COR-L47 (cell line): Measurements from ENCODE around the gene GSG1L.

Experiments
- DNase-seq: peaks from one replicate; lab custom pipeline; 2025; lab: John Stamatoyannopoulos, UW

GSG1L gene

DNA sequence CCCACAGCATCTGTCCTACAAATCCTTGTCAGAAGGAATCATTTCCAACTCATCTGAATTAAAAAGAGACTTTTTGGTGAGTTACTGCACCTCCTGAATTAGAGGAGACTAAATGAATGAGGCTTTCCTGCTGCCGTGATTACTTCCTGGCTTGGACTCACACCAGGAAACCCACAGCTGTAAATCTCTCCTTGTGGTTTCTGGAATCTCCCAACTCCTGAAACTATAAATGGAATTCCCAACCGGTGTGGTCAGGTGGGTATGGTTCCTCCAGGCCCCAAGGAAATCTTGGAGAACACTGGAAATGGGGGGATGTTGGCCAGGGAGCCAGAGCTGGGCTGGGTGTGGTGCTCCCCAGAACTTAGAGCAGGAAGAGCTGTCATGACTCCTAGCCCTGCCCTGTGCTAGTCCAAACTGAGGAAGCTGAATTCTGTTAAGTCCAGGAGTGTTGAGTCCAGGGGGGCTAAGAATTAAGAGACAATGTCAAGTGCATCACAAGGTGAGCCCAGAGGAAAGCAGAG, 216.4 kb downstream of the GSG1L start:
- no peak for DNase-seq

DNA sequence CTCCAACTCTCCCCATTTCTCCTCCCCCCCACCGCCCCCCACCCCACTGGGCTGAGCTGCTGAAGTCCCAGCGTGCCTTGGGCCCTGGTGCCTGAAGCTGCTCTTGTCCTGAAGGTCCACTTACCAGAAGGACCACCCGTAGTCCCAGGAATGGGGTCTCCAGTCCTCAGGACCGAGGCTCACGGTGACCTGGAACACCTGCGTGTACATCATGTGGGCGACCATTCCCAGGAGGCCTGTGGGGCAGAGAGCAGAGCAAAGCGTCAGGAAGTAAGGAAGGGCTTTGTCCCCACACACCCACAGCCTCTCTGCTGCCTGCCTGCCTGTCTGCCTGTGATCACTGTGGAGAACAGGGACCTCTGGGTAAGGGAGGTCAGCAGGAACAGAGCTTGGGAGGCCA, 218.7 kb downstream of the GSG1L start:
- no peak for DNase-seq

- DNase-seq, result no peak
These were observed 219.7 kb downstream of the GSG1L start for GRCh38 chr16:27843800-27844199.

- DNase-seq, result no peak
These were observed 221.6 kb downstream of the GSG1L start for GRCh38 chr16:27841911-27842310.

DNA sequence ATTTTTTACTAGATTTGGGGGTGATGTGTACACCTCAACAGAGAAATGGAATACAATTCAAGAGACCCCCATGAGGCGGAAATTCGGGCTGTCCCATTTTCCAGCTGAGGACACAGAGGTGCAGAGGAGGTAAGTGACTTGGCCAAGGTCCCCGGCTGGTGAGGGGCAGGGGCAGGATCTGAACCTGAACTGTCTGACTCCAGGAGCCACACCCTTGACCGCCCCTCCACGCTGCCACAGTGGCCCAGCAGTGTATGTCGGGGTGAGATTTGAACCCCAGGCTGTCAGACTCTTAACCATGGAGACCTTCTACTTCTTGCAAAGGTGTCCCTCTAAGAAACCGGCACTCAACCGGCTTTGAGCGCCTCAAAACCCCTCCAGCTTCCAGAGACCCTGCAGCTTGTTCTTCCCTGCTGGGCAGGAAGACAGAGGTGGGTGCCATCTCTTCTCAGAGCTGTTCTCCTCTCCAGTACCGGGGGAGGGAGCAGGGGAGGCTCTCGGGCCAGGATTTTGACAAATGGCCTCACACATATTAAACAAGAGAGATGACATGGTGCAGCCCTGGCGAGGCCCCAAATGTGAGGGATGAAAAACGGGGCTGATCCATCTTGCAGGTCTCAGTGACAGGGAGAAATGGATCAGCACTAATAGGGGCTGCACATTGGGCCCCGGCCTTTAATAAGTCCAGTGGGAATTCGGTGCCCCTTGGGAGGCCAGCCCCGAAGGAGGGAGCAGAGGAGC, 222.3 kb downstream of the GSG1L start:
- no peak for DNase-seq

DNA sequence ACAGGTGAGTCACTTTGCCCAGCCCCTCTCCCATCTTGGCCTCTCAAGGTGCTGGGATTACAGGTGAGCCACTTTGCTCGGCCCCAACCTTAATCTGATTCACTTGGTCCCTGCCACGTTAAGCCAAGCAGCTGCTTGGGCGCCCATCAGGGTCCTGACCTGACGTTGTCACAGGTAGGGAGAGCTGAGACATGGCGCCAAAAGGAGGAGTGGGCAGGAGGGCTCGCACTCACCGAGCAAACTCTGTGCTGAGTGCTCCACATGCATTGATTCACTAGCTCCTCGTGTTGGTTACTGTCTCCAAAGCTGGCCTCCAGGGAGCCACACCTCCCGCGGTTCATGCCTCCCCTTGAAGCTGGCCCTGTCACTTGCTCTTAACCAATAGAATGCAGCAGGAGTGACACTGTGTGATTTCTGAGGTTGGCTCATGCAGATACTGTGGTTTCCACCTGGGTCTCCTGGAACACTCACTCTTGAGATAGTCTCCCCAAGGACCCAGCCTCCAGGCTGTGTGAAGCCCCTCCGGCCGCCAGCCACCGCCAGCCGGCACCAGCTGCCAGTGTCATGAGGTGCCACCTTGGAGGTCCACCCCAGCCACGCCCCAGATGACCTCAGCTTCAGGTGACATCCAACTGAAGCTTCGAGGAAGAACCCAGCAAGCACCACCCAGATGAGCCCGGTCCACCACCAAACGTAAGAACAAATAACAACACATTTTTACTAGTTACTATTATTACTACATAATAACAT, 223.0 kb downstream of the GSG1L start:
- DNase-seq, result no peak

- no peak for DNase-seq
These were observed 224.1 kb downstream of the GSG1L start for GRCh38 chr16:27839419-27839818.

- DNase-seq, result no peak
These were observed 224.9 kb downstream of the GSG1L start for GRCh38 chr16:27838536-27839175.

DNA sequence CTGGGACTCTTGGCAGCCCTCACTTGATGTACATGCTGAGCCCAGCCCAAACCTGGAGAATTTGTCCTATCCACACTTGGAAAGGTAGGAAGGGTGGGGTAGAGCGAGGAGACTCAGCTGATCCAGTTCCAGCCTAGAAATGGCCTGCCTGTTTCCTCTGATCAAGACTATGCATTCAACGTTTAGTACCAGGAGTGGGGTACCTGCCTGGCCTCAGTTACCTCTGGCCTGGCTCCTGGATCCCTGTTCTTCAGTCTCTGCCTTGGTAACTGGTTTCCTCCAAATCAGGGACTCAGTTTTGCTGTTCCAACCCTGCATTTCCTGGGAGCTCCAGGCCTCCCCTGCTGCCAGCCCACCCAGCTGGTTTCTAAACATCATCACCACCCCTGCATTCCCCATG, 233.5 kb downstream of the GSG1L start:
- DNase-seq, result no peak

GRCh38 chr16:27828671-27829070, 234.8 kb downstream of the GSG1L start:
- DNase-seq, result no peak

- DNase-seq, result no peak
These were observed 235.7 kb downstream of the GSG1L start for GRCh38 chr16:27827765-27828164.

DNA sequence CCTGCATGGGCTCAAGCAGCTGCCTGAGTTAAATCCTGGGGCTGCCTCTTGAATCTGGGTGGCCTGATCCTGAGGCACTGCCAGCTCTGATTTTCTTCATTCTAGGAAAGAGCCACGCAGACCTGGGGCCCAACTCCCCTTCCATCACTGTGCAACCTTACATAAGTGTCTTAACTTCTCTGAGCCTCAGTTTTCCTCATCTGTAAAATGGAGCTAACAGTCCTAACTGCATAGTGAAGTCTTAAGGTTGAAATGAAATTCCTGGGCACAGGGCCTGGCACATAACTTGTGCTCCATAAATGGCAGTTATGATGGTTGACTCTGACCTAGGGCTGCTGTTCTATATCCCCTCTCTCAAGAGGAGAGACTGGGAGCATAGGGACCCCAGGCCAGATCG, 236.6 kb downstream of the GSG1L start:
- DNase-seq, result no peak

DNA sequence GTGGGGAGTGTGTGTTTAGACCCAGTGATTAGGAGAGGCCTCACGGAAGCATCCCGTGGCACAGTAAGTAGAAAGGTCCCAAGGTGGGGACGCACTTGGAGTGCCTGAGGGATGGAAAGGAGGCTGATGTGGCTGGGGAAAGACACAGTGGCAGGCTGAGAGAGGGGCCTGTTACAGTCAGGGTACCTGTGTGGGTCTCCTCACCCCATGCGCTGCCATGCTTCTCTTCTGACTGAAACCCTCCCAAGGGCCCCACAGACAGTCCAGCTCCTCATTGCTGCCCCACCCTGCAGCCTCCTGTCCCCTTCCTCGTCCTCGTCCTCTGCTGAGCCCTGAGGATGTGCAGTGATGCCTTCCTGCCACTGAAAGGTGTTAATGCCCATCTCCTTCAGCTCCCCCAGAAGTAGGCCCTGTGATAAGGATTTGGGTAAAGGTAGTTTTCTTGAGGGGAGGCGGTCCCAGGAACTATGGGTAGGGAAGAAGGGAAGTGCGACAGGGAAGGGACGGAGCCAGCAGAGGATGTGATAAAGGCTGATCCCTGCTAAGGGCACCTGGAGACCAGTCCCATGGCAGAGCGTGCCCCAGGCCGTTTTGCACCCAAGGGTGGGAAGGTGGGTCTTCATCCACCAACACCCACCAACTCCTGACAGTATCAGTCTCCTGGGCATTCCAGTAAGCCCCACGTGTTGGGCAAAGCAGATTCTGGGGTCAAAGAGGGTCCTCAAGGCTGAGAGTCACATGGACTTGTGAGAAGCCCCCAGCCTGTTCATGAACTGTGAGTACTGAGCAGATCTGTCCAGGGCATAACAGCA, 237.2 kb downstream of the GSG1L start:
- DNase-seq, result no peak

GRCh38 chr16:27824786-27825185, 238.7 kb downstream of the GSG1L start:
- DNase-seq, result no peak

DNA sequence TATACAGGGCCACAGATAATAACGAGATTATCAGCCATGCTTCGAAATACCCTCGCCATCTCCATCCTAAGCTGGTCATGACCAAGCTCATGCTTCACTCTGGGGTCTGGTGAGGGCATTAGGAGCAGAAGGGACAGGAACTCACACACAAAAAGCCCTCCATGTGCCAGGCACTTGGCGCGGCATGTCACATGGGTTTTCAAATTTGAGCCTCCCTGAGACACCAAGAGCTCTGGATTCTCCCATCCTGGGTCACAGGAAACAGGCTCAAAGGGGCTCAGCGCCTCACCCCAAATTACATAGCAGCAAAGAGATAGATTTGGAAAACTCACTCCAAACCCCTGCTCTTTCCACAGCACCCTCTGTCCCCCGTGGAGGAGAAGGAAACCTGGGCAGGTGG, 239.5 kb downstream of the GSG1L start:
- no peak for DNase-seq

GRCh38 chr16:27823421-27823820, 240.1 kb downstream of the GSG1L start:
- no peak for DNase-seq

GRCh38 chr16:27822996-27823395, 240.5 kb downstream of the GSG1L start:
- peak; percentile 38 for DNase-seq

GRCh38 chr16:27822529-27822928, 241.0 kb downstream of the GSG1L start:
- DNase-seq, result no peak

GRCh38 chr16:27820646-27821345, 242.7 kb downstream of the GSG1L start:
- no peak for DNase-seq

DNA sequence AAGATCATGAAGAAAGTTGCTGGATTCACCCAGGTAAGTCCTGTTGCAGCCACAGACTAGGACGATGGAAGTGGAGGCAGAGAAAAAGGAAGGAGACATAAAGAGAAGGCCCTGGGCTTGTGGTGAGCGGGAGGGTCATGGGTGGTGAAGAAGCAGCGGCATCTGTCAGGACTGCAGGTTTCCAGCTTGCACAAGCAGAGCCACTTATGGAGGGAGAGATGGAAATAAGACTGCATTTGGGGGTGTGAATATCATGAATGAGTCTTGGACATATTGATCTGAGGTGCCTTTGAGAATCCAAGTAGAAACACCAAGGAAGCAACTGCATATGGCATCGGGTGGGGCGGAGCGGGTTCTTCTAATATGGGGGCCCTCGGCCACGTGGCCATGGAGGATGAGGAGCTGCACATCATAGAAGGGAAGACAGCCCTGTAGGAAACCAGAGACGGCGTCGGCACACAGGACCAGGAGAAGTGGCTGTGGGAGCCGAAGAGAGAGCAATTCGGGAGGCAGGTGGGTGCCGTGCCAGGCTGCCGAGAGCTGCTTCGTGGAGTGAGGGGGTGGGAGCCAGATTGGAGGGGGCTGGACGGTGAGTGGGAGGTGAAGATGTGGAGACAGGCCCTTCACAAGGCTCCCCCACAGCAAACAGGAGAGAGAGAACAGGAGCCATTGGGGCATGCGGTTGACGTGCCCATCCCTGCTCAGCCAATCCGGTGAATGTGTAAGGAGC, 243.5 kb downstream of the GSG1L start:
- DNase-seq, result no peak

- no peak for DNase-seq
These were observed 244.2 kb downstream of the GSG1L start for GRCh38 chr16:27819356-27819755.
